HuH-7.5 (cell line): Measurements from ENCODE around the gene RAPH1.

Source experiments
- DNase-seq: peaks from one replicate; pipeline ENCODE4 v3.0.0; 2011; ENCODE audit warnings: low spot score

RAPH1 gene

GRCh38 chr2:203489531-203489930, 45.6 kb downstream of the RAPH1 start:
- DNase-seq = no peak

GRCh38 chr2:203484266-203485112, 50.6 kb downstream of the RAPH1 start:
- no peak for DNase-seq

- DNase-seq = no peak
Observed at GRCh38 chr2:203480623-203481022, 54.5 kb downstream of the RAPH1 start.

- DNase-seq = no peak
Observed at GRCh38 chr2:203476881-203477280, 58.2 kb downstream of the RAPH1 start.

- no peak for DNase-seq
Observed at GRCh38 chr2:203471323-203471722, 63.8 kb downstream of the RAPH1 start.

- DNase-seq = no peak
Observed at GRCh38 chr2:203470371-203470770, 64.7 kb downstream of the RAPH1 start.

- DNase-seq = no peak
Observed at GRCh38 chr2:203469546-203469945, 65.6 kb downstream of the RAPH1 start.

- no peak for DNase-seq
Observed at GRCh38 chr2:203463266-203463678, 71.8 kb downstream of the RAPH1 start.

GRCh38 chr2:203462308-203462707, 72.8 kb downstream of the RAPH1 start:
- no peak for DNase-seq

- DNase-seq = no peak
Observed at GRCh38 chr2:203461746-203462145, 73.4 kb downstream of the RAPH1 start.

- DNase-seq = no peak
Observed at GRCh38 chr2:203455209-203455608, 79.9 kb downstream of the RAPH1 start.

- DNase-seq = no peak
Observed at GRCh38 chr2:203453858-203454451, 81.1 kb downstream of the RAPH1 start.

- DNase-seq = no peak
Observed at GRCh38 chr2:203451689-203452088, 83.4 kb downstream of the RAPH1 start.

GRCh38 chr2:203451011-203451410, 84.1 kb downstream of the RAPH1 start:
- no peak for DNase-seq

GRCh38 chr2:203450561-203450960, 84.5 kb downstream of the RAPH1 start:
- DNase-seq = no peak

- DNase-seq = no peak
Observed at GRCh38 chr2:203446780-203447179, 88.3 kb downstream of the RAPH1 start.

GRCh38 chr2:203446071-203446481, 89.0 kb downstream of the RAPH1 start:
- no peak for DNase-seq

GRCh38 chr2:203444738-203445137, 90.4 kb downstream of the RAPH1 start:
- no peak for DNase-seq

GRCh38 chr2:203442463-203442862, 92.6 kb downstream of the RAPH1 start:
- no peak for DNase-seq

GRCh38 chr2:203441463-203441862, 93.6 kb downstream of the RAPH1 start:
- DNase-seq = no peak

- DNase-seq = no peak
Observed at GRCh38 chr2:203440671-203441070, 94.4 kb downstream of the RAPH1 start.

- no peak for DNase-seq
Observed at GRCh38 chr2:203438528-203438927, 96.6 kb downstream of the RAPH1 start.

- DNase-seq = no peak
Observed at GRCh38 chr2:203437511-203437910, 97.6 kb downstream of the RAPH1 start.

- DNase-seq = no peak
Observed at GRCh38 chr2:203436496-203436895, 98.6 kb downstream of the RAPH1 start.
